NCI-H146 treated with DMSO at 0.1 percent for 48 hours (cell line): ENCODE data around the gene MYO5A.
"Not testable (repeated sequence)": the region's sequence is repeated elsewhere in the genome, so short reads cannot be mapped to it uniquely, and the experiment has no call there.

Source experiments
- DNase-seq: peaks from one replicate; lab custom pipeline; 2025; ENCODE audit not compliant: unreplicated experiment; lab: John Stamatoyannopoulos, UW

MYO5A gene

GRCh38 chr15:52424856-52425431, 103.7 kb downstream of the MYO5A start:
- DNase-seq, result no peak

- DNase-seq, result no peak
Measured at GRCh38 chr15:52423852-52424251, 104.8 kb downstream of the MYO5A start.

GRCh38 chr15:52422001-52422400, 106.7 kb downstream of the MYO5A start:
- no peak for DNase-seq

- no peak for DNase-seq
Measured at GRCh38 chr15:52421029-52421428, 107.7 kb downstream of the MYO5A start.

- no peak for DNase-seq
Measured at GRCh38 chr15:52419494-52419893, 109.2 kb downstream of the MYO5A start.

GRCh38 chr15:52417957-52418356, 110.7 kb downstream of the MYO5A start:
- no peak for DNase-seq

GRCh38 chr15:52417521-52417920, 111.2 kb downstream of the MYO5A start:
- no peak for DNase-seq

- DNase-seq, result not testable (repeated sequence)
Measured at GRCh38 chr15:52416566-52416965, 112.1 kb downstream of the MYO5A start.

GRCh38 chr15:52415628-52416027, 113.1 kb downstream of the MYO5A start:
- DNase-seq, result no peak

GRCh38 chr15:52414936-52415335, 113.7 kb downstream of the MYO5A start:
- DNase-seq, result no peak

GRCh38 chr15:52408823-52409222, 119.9 kb downstream of the MYO5A start:
- DNase-seq, result peak; percentile 39

GRCh38 chr15:52407374-52407773, 121.3 kb downstream of the MYO5A start:
- DNase-seq, result no peak

GRCh38 chr15:52406601-52407000, 122.1 kb downstream of the MYO5A start:
- DNase-seq, result no peak

GRCh38 chr15:52405856-52406255, 122.8 kb downstream of the MYO5A start:
- DNase-seq, result no peak

- no peak for DNase-seq
Measured at GRCh38 chr15:52397118-52397517, 131.6 kb downstream of the MYO5A start.

- DNase-seq, result no peak
Measured at GRCh38 chr15:52394118-52394517, 134.6 kb downstream of the MYO5A start.

GRCh38 chr15:52392008-52392687, 136.5 kb downstream of the MYO5A start:
- DNase-seq, result no peak

GRCh38 chr15:52391069-52391468, 137.6 kb downstream of the MYO5A start:
- DNase-seq, result no peak

- DNase-seq, result no peak
Measured at GRCh38 chr15:52385670-52386069, 143.0 kb downstream of the MYO5A start.

- no peak for DNase-seq
Measured at GRCh38 chr15:52383100-52383588, 145.5 kb downstream of the MYO5A start.

GRCh38 chr15:52382647-52383046, 146.0 kb downstream of the MYO5A start:
- no peak for DNase-seq

GRCh38 chr15:52379395-52380106, 149.1 kb downstream of the MYO5A start:
- no peak for DNase-seq
